T-helper 2 cell treated with Interferon-gamma antibody and Interleukin-4, amounts not matched to agents 5 μg/mL and 100 μg/mL, for 36 hours (primary cell): ENCODE measurements around the gene IL17RB.
A peak's percentile ranks its signal among the peaks of the same experiment; 100 is the strongest.

Experiments
- DNase-seq: peaks from one replicate; pipeline ENCODE4 v3.0.0; 2021; ENCODE audit warnings: low spot score
- H3K27ac Mint-ChIP-seq: one replicate; pipeline ENCODE4 v1.8.0; 2021; ENCODE audit warnings: mild to moderate bottlenecking, mixed read lengths
- H3K27me3 Mint-ChIP-seq: one replicate; pipeline ENCODE4 v1.8.0; 2021; ENCODE audit warnings: low read depth, mixed read lengths
- H3K36me3 Mint-ChIP-seq: one replicate; pipeline ENCODE4 v1.8.0; 2021; ENCODE audit warnings: low read depth, mixed read lengths
- H3K4me1 Mint-ChIP-seq: one replicate; pipeline ENCODE4 v1.8.0; 2021; ENCODE audit warnings: low read depth, mixed read lengths
- H3K4me3 Mint-ChIP-seq: one replicate; pipeline ENCODE4 v1.8.0; 2022; ENCODE audit warnings: mild to moderate bottlenecking, moderate library complexity, mixed read lengths
- H3K9me3 Mint-ChIP-seq: one replicate; pipeline ENCODE4 v1.8.0; 2021; ENCODE audit warnings: mixed read lengths

Gene IL17RB

GRCh38 chr3:53881691-53882593, 35.6 kb downstream of the IL17RB start, which contains the start of gene ACTR8:
TSS of gene ACTR8 (minus strand) at chr3:53882152. CDS start at chr3:53882101, 51 bp downstream.
- Mint-ChIP-seq H3K4me3 (peak within 1 kb of the TSS; percentile 96), H3K36me3 (peaks cover 44% of the 10 kb centered on the region), H3K27ac (peak within 1 kb of the TSS; percentile 99), H3K27me3 (no peaks in the 10 kb centered on the region), H3K9me3 (no peaks in the 10 kb centered on the region), H3K4me1 (peaks cover 23% of the 10 kb centered on the region)
- DNase-seq, result peak; percentile 88

- Mint-ChIP-seq H3K4me1 (peaks cover 31% of the 10 kb centered on the region), H3K9me3 (no peaks in the 10 kb centered on the region), H3K36me3 (peaks cover 43% of the 10 kb centered on the region), H3K4me3 (peak overlapping the region; percentile 96), H3K27ac (peak overlapping the region; percentile 99), H3K27me3 (no peaks in the 10 kb centered on the region)
- DNase-seq, result no peak
Observed at GRCh38 chr3:53883008-53883407, 36.6 kb downstream of the IL17RB start.

GRCh38 chr3:53884623-53885022, 38.3 kb downstream of the IL17RB start:
- no peak for DNase-seq
- no peaks in the 10 kb centered on the region for H3K9me3 Mint-ChIP-seq
- H3K4me3 Mint-ChIP-seq, result no peak overlapping the region
- H3K27me3 Mint-ChIP-seq, result no peaks in the 10 kb centered on the region
- H3K4me1 Mint-ChIP-seq, result peaks cover 39% of the 10 kb centered on the region
- H3K36me3 Mint-ChIP-seq, result peaks cover 44% of the 10 kb centered on the region
- no peak overlapping the region for H3K27ac Mint-ChIP-seq

- H3K4me1 Mint-ChIP-seq, result peaks cover 39% of the 10 kb centered on the region
- H3K27ac Mint-ChIP-seq, result no peak overlapping the region
- no peaks in the 10 kb centered on the region for H3K9me3 Mint-ChIP-seq
- H3K27me3 Mint-ChIP-seq, result no peaks in the 10 kb centered on the region
- H3K4me3 Mint-ChIP-seq, result no peak overlapping the region
- DNase-seq, result no peak
- H3K36me3 Mint-ChIP-seq, result peaks cover 38% of the 10 kb centered on the region
Observed at GRCh38 chr3:53885239-53885638, 38.9 kb downstream of the IL17RB start.

- H3K9me3 Mint-ChIP-seq, result peaks cover 2% of the 10 kb centered on the region
- peaks cover 42% of the 10 kb centered on the region for H3K4me1 Mint-ChIP-seq
- peak overlapping the region; percentile 39 for H3K27ac Mint-ChIP-seq
- H3K4me3 Mint-ChIP-seq, result peak overlapping the region; percentile 39
- no peak for DNase-seq
- peaks cover 38% of the 10 kb centered on the region for H3K36me3 Mint-ChIP-seq
- no peaks in the 10 kb centered on the region for H3K27me3 Mint-ChIP-seq
Observed at GRCh38 chr3:53887446-53887845, 41.1 kb downstream of the IL17RB start.

GRCh38 chr3:53888232-53888631, 41.9 kb downstream of the IL17RB start:
- Mint-ChIP-seq H3K9me3 (peaks cover 10% of the 10 kb centered on the region), H3K36me3 (peaks cover 34% of the 10 kb centered on the region), H3K4me1 (peaks cover 44% of the 10 kb centered on the region), H3K27me3 (peaks cover under 1% of the 10 kb centered on the region), H3K27ac (no peak overlapping the region), H3K4me3 (peak overlapping the region; percentile 6)
- no peak for DNase-seq

- peak; percentile 37 for DNase-seq
Observed at GRCh38 chr3:53890726-53891475, 44.5 kb downstream of the IL17RB start.

GRCh38 chr3:53891497-53892285, 45.3 kb downstream of the IL17RB start, which contains the start of gene SELENOK:
TSS of gene SELENOK (minus strand) at chr3:53891859.
- peaks cover 24% of the 10 kb centered on the region for H3K36me3 Mint-ChIP-seq
- DNase-seq, result peak; percentile 99
- H3K27ac Mint-ChIP-seq, result peak within 1 kb of the TSS; percentile 99
- H3K4me3 Mint-ChIP-seq, result peak within 1 kb of the TSS; percentile 94
- peaks cover 18% of the 10 kb centered on the region for H3K27me3 Mint-ChIP-seq
- H3K4me1 Mint-ChIP-seq, result peaks cover 45% of the 10 kb centered on the region
- peaks cover 12% of the 10 kb centered on the region for H3K9me3 Mint-ChIP-seq

More at GRCh38 chr3:53890726-53891475, 44.5 kb downstream of the IL17RB start:
- H3K27me3 Mint-ChIP-seq, result peaks cover 14% of the 10 kb centered on the region
- H3K36me3 Mint-ChIP-seq, result peaks cover 28% of the 10 kb centered on the region
- peak overlapping the region; percentile 94 for H3K4me3 Mint-ChIP-seq
- peaks cover 45% of the 10 kb centered on the region for H3K4me1 Mint-ChIP-seq
- H3K27ac Mint-ChIP-seq, result peak overlapping the region; percentile 99
- H3K9me3 Mint-ChIP-seq, result peaks cover 12% of the 10 kb centered on the region

GRCh38 chr3:53892286-53892637, 45.9 kb downstream of the IL17RB start:
- peak overlapping the region; percentile 99 for H3K27ac Mint-ChIP-seq
- H3K27me3 Mint-ChIP-seq, result peaks cover 22% of the 10 kb centered on the region
- peaks cover 12% of the 10 kb centered on the region for H3K9me3 Mint-ChIP-seq
- H3K36me3 Mint-ChIP-seq, result peaks cover 19% of the 10 kb centered on the region
- peaks cover 40% of the 10 kb centered on the region for H3K4me1 Mint-ChIP-seq
- peak overlapping the region; percentile 94 for H3K4me3 Mint-ChIP-seq
- no peak for DNase-seq

GRCh38 chr3:53899750-53900149, 53.4 kb downstream of the IL17RB start:
- Mint-ChIP-seq H3K27ac (no peak overlapping the region), H3K4me3 (no peak overlapping the region), H3K27me3 (peaks cover 46% of the 10 kb centered on the region), H3K9me3 (no peaks in the 10 kb centered on the region), H3K4me1 (no peaks in the 10 kb centered on the region), H3K36me3 (no peaks in the 10 kb centered on the region)
- DNase-seq, result no peak

GRCh38 chr3:53900666-53901331, 54.4 kb downstream of the IL17RB start:
- Mint-ChIP-seq H3K27me3 (peaks cover 43% of the 10 kb centered on the region), H3K4me3 (no peak overlapping the region), H3K9me3 (no peaks in the 10 kb centered on the region), H3K27ac (no peak overlapping the region), H3K4me1 (no peaks in the 10 kb centered on the region), H3K36me3 (no peaks in the 10 kb centered on the region)
- DNase-seq, result no peak

- Mint-ChIP-seq H3K36me3 (no peaks in the 10 kb centered on the region), H3K27me3 (peaks cover 48% of the 10 kb centered on the region)
- no peak for DNase-seq
Observed at GRCh38 chr3:53902067-53902466, 55.7 kb downstream of the IL17RB start.

GRCh38 chr3:53902711-53903110, 56.3 kb downstream of the IL17RB start:
- Mint-ChIP-seq H3K27me3 (peaks cover 48% of the 10 kb centered on the region), H3K9me3 (peaks cover 4% of the 10 kb centered on the region), H3K4me1 (no peaks in the 10 kb centered on the region), H3K27ac (no peak overlapping the region), H3K36me3 (no peaks in the 10 kb centered on the region), H3K4me3 (no peak overlapping the region)
- no peak for DNase-seq

More at GRCh38 chr3:53902067-53902466, 55.7 kb downstream of the IL17RB start:
- Mint-ChIP-seq H3K4me1 (no peaks in the 10 kb centered on the region), H3K9me3 (peaks cover 4% of the 10 kb centered on the region), H3K4me3 (no peak overlapping the region), H3K27ac (no peak overlapping the region)
